ENCODE data around the gene ANP32E. TPM values are rescaled to one million over a fixed set of nuclear protein-coding genes. Genes with fewer than 3 reads are reported as not detected.

Gene ANP32E
- total and polyA plus RNA-seq, 4 donors = 8.8 to 41.5 (median 25.6) TPM

DNA sequence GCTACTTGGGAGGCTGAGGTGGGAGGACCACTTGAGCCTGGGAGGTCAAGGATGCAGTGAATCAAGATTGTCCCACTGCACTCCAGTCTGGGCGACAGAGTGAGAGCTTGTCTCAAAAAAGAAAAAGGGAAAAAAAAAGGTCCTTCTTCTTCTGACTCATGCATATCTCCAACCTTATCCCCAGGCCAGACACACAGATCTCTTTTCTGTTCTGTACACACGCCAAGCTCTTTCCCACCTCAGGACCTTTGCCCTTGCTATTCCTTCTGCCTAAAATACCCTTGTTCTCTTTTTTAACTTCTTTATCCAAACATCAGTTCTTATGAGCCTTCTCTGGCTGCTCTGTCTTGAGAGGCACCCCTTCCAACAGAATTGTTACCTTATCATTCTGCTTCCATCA is 64.1 kb downstream of the ANP32E start:
- H3K36me3 ChIP-seq (ENCODE audit: control insufficient read depth in 4 of 4, insufficient read depth in 3 of 4, low read depth in 1 of 4, low read length in 3 of 4) = no peaks in the 10 kb centered on the region
- no peak overlapping the region for H3K9ac ChIP-seq (ENCODE audit: low read depth in 1 of 2, low read length in 2 of 2)
- no peaks in the 10 kb centered on the region for H3K27me3 ChIP-seq (ENCODE audit: control insufficient read depth in 4 of 4, insufficient read depth in 4 of 4, low read length in 3 of 4)
- TF ChIP-seq JUND (IDR thresholded peaks at IDR 0.05) (no peak), RAD21 (IDR thresholded peaks at IDR 0.05) (no peak), RXRA (IDR thresholded peaks at IDR 0.05) (no peak), EGR1 (IDR thresholded peaks at IDR 0.05; ENCODE audit: low read depth in 2 of 2) (no peak), TAF1 (conservative IDR thresholded peaks at IDR 0.05) (no peak), YY1 (IDR thresholded peaks at IDR 0.05) (no peak)
- TF ChIP-seq, protein P1, sequence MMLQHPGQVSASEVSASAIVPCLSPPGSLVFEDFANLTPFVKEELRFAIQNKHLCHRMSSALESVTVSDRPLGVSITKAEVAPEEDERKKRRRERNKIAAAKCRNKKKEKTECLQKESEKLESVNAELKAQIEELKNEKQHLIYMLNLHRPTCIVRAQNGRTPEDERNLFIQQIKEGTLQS (IDR thresholded peaks at IDR 0.05) = no peak
- TF ChIP-seq, protein P2, sequence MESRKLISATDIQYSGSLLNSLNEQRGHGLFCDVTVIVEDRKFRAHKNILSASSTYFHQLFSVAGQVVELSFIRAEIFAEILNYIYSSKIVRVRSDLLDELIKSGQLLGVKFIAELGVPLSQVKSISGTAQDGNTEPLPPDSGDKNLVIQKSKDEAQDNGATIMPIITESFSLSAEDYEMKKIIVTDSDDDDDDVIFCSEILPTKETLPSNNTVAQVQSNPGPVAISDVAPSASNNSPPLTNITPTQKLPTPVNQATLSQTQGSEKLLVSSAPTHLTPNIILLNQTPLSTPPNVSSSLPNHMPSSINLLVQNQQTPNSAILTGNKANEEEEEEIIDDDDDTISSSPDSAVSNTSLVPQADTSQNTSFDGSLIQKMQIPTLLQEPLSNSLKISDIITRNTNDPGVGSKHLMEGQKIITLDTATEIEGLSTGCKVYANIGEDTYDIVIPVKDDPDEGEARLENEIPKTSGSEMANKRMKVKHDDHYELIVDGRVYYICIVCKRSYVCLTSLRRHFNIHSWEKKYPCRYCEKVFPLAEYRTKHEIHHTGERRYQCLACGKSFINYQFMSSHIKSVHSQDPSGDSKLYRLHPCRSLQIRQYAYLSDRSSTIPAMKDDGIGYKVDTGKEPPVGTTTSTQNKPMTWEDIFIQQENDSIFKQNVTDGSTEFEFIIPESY (IDR thresholded peaks at IDR 0.05) = no peak
- DNase-seq (ENCODE audit: low spot score) = no peak
- no peaks in the 10 kb centered on the region for H3K9me3 ChIP-seq (ENCODE audit: control insufficient read depth in 4 of 4, low read length in 3 of 4)
- H3K4me3 ChIP-seq (ENCODE audit: low read depth in 1 of 3, low read length in 3 of 3) = no peak overlapping the region
- WGBS = 87% methylated on average over 2 of the region's 2 CpGs
- H3K4me1 ChIP-seq (ENCODE audit: control insufficient read depth in 4 of 4, insufficient read depth in 4 of 4, low read length in 3 of 4) = peaks cover 0 to 10% (median 4%) of the 10 kb centered on the region in 4 donors
- H3K27ac ChIP-seq (ENCODE audit: low read depth in 1 of 2, low read length in 2 of 2) = no peak overlapping the region

DNA sequence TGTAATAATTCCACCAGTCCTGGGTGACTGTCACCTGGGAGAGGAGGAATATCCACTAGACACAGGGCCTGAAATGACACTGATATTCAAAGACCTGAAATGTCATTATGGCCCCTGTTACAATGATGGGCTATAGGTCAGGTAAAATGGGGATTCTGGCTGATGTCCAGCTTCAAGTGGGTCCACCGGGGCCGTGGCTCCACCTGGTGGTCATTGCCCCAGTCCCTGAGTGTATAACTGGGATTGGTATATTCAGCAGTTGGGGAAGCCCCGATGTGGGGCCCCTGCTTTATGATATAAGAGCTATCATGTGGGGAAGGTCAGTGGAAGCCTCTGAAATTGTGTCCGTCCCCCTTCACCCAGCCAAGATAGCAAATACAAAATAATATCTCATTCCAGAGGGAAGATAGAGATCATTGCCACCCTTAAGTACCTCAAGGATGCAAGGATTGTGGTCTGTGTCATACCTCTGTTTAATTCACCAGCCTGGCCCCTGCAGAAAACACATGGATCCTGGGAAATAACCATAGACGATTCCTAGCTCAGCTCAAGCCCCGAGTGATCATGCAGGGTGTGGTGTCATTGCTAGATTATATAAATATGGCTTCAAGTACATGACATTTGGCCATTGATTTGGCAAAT is 66.8 kb downstream of the ANP32E start:
- H3K9me3 ChIP-seq (ENCODE audit: control insufficient read depth in 4 of 4, low read length in 3 of 4) = no peaks in the 10 kb centered on the region
- WGBS = 18% methylated on average over 6 of the region's 6 CpGs
- TF ChIP-seq JUND (IDR thresholded peaks at IDR 0.05) (no peak), FOXA1 (IDR thresholded peaks at IDR 0.05) (no peak), RAD21 (IDR thresholded peaks at IDR 0.05) (peak; percentile 90 to 92), EGR1 (IDR thresholded peaks at IDR 0.05; ENCODE audit: low read depth in 2 of 2) (no peak), SP1 (IDR thresholded peaks at IDR 0.05) (no peak), TAF1 (conservative IDR thresholded peaks at IDR 0.05) (no peak)
- TF ChIP-seq, protein P3, sequence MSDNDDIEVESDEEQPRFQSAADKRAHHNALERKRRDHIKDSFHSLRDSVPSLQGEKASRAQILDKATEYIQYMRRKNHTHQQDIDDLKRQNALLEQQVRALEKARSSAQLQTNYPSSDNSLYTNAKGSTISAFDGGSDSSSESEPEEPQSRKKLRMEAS (IDR thresholded peaks at IDR 0.05) = no peak
- TF ChIP-seq, protein P4, sequence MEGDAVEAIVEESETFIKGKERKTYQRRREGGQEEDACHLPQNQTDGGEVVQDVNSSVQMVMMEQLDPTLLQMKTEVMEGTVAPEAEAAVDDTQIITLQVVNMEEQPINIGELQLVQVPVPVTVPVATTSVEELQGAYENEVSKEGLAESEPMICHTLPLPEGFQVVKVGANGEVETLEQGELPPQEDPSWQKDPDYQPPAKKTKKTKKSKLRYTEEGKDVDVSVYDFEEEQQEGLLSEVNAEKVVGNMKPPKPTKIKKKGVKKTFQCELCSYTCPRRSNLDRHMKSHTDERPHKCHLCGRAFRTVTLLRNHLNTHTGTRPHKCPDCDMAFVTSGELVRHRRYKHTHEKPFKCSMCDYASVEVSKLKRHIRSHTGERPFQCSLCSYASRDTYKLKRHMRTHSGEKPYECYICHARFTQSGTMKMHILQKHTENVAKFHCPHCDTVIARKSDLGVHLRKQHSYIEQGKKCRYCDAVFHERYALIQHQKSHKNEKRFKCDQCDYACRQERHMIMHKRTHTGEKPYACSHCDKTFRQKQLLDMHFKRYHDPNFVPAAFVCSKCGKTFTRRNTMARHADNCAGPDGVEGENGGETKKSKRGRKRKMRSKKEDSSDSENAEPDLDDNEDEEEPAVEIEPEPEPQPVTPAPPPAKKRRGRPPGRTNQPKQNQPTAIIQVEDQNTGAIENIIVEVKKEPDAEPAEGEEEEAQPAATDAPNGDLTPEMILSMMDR (IDR thresholded peaks at IDR 0.05; ENCODE audit: low read depth, low read length, missing input control) = peak; percentile 62
- H3K27ac ChIP-seq (ENCODE audit: low read depth in 1 of 2, low read length in 2 of 2) = no peak overlapping the region
- no peak overlapping the region for H3K4me3 ChIP-seq (ENCODE audit: low read depth in 1 of 3, low read length in 3 of 3)
- H3K9ac ChIP-seq (ENCODE audit: low read depth in 1 of 2, low read length in 2 of 2) = no peak overlapping the region
- no peaks in the 10 kb centered on the region for H3K27me3 ChIP-seq (ENCODE audit: control insufficient read depth in 4 of 4, insufficient read depth in 4 of 4, low read length in 3 of 4)
- peak; percentile 73 for DNase-seq (ENCODE audit: low spot score)
- peaks cover 0 to 10% (median 4%) of the 10 kb centered on the region in 4 donors for H3K4me1 ChIP-seq (ENCODE audit: control insufficient read depth in 4 of 4, insufficient read depth in 4 of 4, low read length in 3 of 4)
- no peaks in the 10 kb centered on the region for H3K36me3 ChIP-seq (ENCODE audit: control insufficient read depth in 4 of 4, insufficient read depth in 3 of 4, low read depth in 1 of 4, low read length in 3 of 4)

Small RNAs within 50 kb of the gene (small RNA-seq; reads per million reads assigned to genes)
- gene RN7SL480P (not detected), gene RNU2-17P (0.84 reads per million, percentile 74 among the genes with 10 or more reads in this experiment)

Other genes starting within 250 kb of the ANP32E start
- gene OTUD7B, start 225.4 kb downstream of the ANP32E start, total RNA-seq = 10 to 100 TPM in 1 of 2 donors, 1 to 10 TPM in 1; 8.6 to 19.2 TPM
- gene OTUD7B, start 225.4 kb downstream of the ANP32E start, polyA plus RNA-seq = 1 to 10 TPM; 2.1 to 5.2 TPM
- gene VPS45, start 168.3 kb downstream of the ANP32E start, total RNA-seq = 10 to 100 TPM; 12.1 to 24.2 TPM
- 10 to 100 TPM in 1 of 2 donors, 1 to 10 TPM in 1; 7.7 to 16.2 TPM for gene VPS45, start 168.3 kb downstream of the ANP32E start, polyA plus RNA-seq
- gene PLEKHO1, start 86.2 kb downstream of the ANP32E start, total RNA-seq = 1 to 10 TPM; 5.8 to 8.8 TPM
- 1 to 10 TPM; 3.5 to 6.3 TPM for gene PLEKHO1, start 86.2 kb downstream of the ANP32E start, polyA plus RNA-seq
- gene CA14, start 21.7 kb upstream of the ANP32E start, total RNA-seq = 1 to 10 TPM in 1 of 2 donors, under 1 TPM in 1; 0.42 to 2.7 TPM
- gene CA14, start 21.7 kb upstream of the ANP32E start, polyA plus RNA-seq = 1 to 10 TPM in 1 of 2 donors, under 1 TPM in 1; 0.22 to 2.0 TPM
- 10 to 100 TPM; 48.9 to 65.3 TPM for gene APH1A, start 32.9 kb upstream of the ANP32E start, total RNA-seq
- gene APH1A, start 32.9 kb upstream of the ANP32E start, polyA plus RNA-seq = 10 to 100 TPM; 25.1 to 93.6 TPM
- 10 to 100 TPM in 1 of 2 donors, 1 to 10 TPM in 1; 2.3 to 10.8 TPM for gene C1orf54, start 36.7 kb upstream of the ANP32E start, total RNA-seq
- gene C1orf54, start 36.7 kb upstream of the ANP32E start, polyA plus RNA-seq = 1 to 10 TPM; 3.3 to 5.6 TPM
- gene CIART, start 46.4 kb upstream of the ANP32E start, total RNA-seq = 1 to 10 TPM in 1 of 2 donors, under 1 TPM in 1; 0.51 to 1.8 TPM
- 1 to 10 TPM; 2.0 to 7.1 TPM for gene CIART, start 46.4 kb upstream of the ANP32E start, polyA plus RNA-seq
- gene MRPS21, start 57.7 kb upstream of the ANP32E start, total RNA-seq = 10 to 100 TPM; 15.0 to 16.7 TPM
- gene MRPS21, start 57.7 kb upstream of the ANP32E start, polyA plus RNA-seq = 10 to 100 TPM; 29.1 to 56.5 TPM
- 10 to 100 TPM; 16.7 to 32.8 TPM for gene PRPF3, start 85.4 kb upstream of the ANP32E start, total RNA-seq
- gene PRPF3, start 85.4 kb upstream of the ANP32E start, polyA plus RNA-seq = 10 to 100 TPM in 1 of 2 donors, 1 to 10 TPM in 1; 9.9 to 14.9 TPM
- 1 to 10 TPM; 8.8 to 9.7 TPM for gene RPRD2, start 128.0 kb upstream of the ANP32E start, total RNA-seq
- 1 to 10 TPM; 5.4 to 7.2 TPM for gene RPRD2, start 128.0 kb upstream of the ANP32E start, polyA plus RNA-seq

All from liver (tissue), 10 donors.